Activated T-cell treated with anti-CD3 and anti-CD28 coated beads, Interleukin-2, amount 50 U/mL, for 4 hours (primary cell): Measurements from ENCODE around the gene AGRN. TPM values are rescaled to one million over a fixed set of nuclear protein-coding genes. Genes with fewer than 3 reads are reported as not detected.
A peak's percentile ranks its signal among the peaks of the same experiment; 100 is the strongest.
"Not testable (repeated sequence)": the region's sequence is repeated elsewhere in the genome, so short reads cannot be mapped to it uniquely, and the experiment has no call there.

Experiments used
- ATAC-seq, 2 donors: fragments of 200-7000 bp; cut with Tn5 transposase; one replicate each; pipeline ENCODE4 v1.10.0; 2021
- DNase-seq: peaks from one replicate; pipeline ENCODE4 v3.0.0-alpha.2; 2020
- H3K27me3 Mint-ChIP-seq: one replicate; pipeline ENCODE4 v1.8.0; 2021; ENCODE audit warnings: low read depth, mixed read lengths
- H3K36me3 Mint-ChIP-seq: one replicate; pipeline ENCODE4 v1.8.0; 2022; ENCODE audit warnings: mixed read lengths; ENCODE audit not compliant: insufficient read depth
- H3K4me1 Mint-ChIP-seq: one replicate; pipeline ENCODE4 v1.8.0; 2021; ENCODE audit warnings: low read depth, mixed read lengths
- H3K4me3 Mint-ChIP-seq: one replicate; pipeline ENCODE4 v1.8.0; 2021; ENCODE audit warnings: mild to moderate bottlenecking, moderate library complexity, mixed read lengths
- H3K9me3 Mint-ChIP-seq: one replicate; pipeline ENCODE4 v1.8.0; 2021; ENCODE audit warnings: mixed read lengths
- total RNA-seq, 3 donors: library from RNA; stranded (reverse); gene quantifications; one replicate each; pipeline ENCODE4 v1.2.1, GENCODE V29; 2021

Gene AGRN
- total RNA-seq, 3 donors from 2014 or later = 12.0 to 18.0 (median 15.2) TPM

DNA sequence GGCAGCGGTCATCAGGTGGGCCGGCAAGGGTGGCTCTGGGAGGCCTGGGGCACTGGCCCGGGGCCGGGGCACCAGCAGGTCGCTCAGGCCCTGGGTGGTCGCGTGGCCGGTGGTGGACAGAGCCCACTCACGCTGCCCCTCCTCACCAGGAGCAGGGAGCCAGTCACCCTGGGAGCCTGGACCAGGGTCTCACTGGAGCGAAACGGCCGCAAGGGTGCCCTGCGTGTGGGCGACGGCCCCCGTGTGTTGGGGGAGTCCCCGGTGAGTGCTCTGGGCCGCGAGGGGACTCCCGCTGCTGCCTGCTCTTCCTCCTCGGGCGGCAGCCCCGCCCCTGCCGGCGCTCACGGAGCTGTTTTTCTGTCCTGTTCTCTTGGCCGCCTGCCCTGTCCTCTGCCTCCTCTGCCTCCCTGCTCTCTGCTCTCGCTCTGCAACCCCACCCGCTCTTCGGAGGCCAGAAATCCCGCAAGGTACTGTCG lies 30.7 kb downstream of the AGRN start:
- Mint-ChIP-seq H3K4me3 (no peak overlapping the region), H3K27me3 (no peaks in the 10 kb centered on the region), H3K36me3 (no peaks in the 10 kb centered on the region), H3K4me1 (no peaks in the 10 kb centered on the region), H3K9me3 (no peaks in the 10 kb centered on the region)
- ATAC-seq = no peak
- no peak for DNase-seq

DNA sequence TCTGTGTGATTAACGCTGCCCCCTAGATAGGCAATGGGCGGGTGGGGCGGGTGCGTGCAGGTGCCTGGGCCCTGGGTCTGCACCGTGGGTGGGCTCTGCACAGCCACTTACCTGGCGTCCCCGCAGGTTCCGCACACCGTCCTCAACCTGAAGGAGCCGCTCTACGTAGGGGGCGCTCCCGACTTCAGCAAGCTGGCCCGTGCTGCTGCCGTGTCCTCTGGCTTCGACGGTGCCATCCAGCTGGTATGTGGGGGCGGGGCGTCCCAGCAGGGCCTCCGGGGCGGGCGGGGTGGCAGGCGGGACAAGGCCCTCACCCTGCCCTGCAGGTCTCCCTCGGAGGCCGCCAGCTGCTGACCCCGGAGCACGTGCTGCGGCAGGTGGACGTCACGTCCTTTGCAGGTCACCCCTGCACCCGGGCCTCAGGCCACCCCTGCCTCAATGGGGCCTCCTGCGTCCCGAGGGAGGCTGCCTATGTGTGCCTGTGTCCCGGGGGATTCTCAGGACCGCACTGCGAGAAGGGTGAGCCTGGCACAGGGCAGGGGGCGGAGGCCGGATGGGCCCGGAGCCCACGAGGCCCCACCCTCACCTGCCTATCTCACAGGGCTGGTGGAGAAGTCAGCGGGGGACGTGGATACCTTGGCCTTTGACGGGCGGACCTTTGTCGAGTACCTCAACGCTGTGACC lies 31.3 kb downstream of the AGRN start:
- DNase-seq = no peak
- Mint-ChIP-seq H3K27me3 (no peaks in the 10 kb centered on the region), H3K36me3 (no peaks in the 10 kb centered on the region), H3K4me3 (no peak overlapping the region), H3K9me3 (no peaks in the 10 kb centered on the region), H3K4me1 (no peaks in the 10 kb centered on the region)
- ATAC-seq = no peak

DNA sequence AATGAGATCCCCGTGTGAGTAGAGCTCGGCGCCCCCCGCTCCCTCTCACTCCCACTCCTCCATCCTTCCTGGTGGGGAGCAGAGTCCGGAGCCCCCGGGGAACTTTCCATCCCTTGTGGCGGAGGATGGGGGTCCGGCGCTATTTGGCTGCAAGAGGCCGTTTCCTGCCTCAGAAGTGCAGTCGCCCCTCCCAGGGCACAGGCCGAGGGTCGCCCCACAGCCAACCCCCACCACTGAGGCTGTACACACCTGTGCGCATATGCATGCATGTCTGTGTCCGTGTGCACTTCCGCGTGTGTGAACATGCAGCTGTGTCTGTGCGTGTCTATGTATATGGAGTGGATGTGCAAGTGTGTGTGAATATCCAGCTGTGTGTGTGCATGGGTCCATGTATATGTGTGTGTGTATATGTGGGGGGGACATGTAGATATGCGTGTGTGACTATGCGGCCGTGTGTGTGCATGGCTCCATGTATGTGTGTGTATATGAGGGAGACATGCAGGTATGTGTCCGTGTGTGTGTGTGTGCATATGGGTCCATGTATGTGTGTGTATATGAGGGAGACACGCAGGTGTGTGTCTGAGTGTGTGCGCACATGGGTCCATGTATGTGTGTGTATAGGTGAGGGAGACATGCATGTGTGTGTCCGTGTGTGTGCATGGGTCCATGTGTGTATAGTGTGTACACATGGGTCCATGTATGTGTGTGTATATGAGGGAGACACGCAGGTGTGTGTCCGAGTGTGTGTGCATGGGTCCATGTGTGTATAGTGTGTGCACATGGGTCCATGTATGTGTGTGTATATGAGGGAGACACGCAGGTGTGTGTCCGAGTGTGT lies 32.3 kb downstream of the AGRN start:
- DNase-seq (no peak), ATAC-seq (no peak)
- Mint-ChIP-seq H3K9me3 (no peaks in the 10 kb centered on the region), H3K4me3 (no peak overlapping the region), H3K27me3 (no peaks in the 10 kb centered on the region), H3K36me3 (no peaks in the 10 kb centered on the region), H3K4me1 (no peaks in the 10 kb centered on the region)

DNA sequence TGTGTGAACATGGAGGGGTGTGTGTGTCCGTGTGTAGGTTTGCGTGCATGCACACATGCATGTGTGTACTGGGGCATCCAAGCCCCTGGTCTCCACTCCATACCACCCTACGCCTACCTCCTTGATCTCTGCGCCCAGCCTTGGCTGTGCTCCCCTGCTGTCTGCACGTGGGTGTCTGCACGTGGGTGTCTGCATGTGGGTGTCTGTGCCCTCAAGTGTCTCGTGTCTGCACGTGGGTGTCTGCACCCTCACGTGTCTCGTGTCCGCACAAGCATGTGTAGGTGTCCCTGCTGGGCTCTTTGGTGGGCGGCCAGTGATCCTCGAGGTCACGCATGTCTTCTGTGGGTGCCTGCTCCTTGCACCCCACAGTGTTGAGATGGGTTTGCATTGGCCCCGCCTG lies 33.1 kb downstream of the AGRN start:
- Mint-ChIP-seq H3K4me1 (no peaks in the 10 kb centered on the region), H3K9me3 (no peaks in the 10 kb centered on the region), H3K27me3 (peaks cover 6% of the 10 kb centered on the region), H3K4me3 (no peak overlapping the region), H3K36me3 (no peaks in the 10 kb centered on the region)
- DNase-seq (no peak), ATAC-seq (no peak)

DNA sequence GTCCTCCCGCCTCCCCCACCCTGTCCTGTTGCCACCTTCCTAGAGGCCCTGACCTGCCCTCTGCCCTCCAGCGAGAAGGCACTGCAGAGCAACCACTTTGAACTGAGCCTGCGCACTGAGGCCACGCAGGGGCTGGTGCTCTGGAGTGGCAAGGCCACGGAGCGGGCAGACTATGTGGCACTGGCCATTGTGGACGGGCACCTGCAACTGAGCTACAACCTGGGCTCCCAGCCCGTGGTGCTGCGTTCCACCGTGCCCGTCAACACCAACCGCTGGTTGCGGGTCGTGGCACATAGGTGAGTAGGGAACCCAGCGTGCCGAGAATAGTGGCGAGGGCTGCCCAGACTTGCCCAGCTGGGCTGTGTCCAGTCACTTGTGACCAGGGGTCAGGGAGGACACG lies 33.8 kb downstream of the AGRN start:
- Mint-ChIP-seq H3K27me3 (peaks cover 13% of the 10 kb centered on the region), H3K9me3 (no peaks in the 10 kb centered on the region), H3K4me1 (no peaks in the 10 kb centered on the region), H3K4me3 (no peak overlapping the region), H3K36me3 (no peaks in the 10 kb centered on the region)
- DNase-seq (no peak), ATAC-seq (no peak)

DNA sequence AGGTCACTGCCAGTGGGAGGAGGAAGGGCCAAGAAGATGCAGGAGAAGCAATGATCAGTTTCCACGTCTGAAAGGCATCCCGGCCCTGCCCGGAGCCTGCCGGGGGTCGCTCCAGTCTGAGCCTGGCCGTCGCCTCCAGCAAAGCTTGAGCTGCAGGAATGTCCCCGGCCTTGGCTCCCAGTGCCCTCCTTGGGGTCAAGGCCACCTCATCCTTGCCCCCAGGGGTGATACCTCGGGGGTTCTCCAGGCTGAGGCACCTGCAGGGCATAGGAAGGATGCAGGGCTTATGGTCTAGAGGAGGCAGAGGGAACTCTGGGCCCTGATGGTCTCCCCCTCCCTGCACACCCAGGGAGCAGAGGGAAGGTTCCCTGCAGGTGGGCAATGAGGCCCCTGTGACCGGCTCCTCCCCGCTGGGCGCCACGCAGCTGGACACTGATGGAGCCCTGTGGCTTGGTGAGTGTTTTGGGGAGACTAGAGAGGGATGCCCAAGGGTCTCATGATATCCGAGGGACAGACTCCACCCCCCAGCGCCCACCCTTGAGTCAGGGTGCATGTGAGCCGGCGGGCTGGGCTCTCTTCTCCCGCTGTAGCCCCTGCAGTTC lies 34.3 kb downstream of the AGRN start:
- Mint-ChIP-seq H3K27me3 (peaks cover 14% of the 10 kb centered on the region), H3K4me3 (no peak overlapping the region), H3K4me1 (no peaks in the 10 kb centered on the region), H3K9me3 (no peaks in the 10 kb centered on the region), H3K36me3 (no peaks in the 10 kb centered on the region)
- ATAC-seq (no peak), DNase-seq (no peak)

DNA sequence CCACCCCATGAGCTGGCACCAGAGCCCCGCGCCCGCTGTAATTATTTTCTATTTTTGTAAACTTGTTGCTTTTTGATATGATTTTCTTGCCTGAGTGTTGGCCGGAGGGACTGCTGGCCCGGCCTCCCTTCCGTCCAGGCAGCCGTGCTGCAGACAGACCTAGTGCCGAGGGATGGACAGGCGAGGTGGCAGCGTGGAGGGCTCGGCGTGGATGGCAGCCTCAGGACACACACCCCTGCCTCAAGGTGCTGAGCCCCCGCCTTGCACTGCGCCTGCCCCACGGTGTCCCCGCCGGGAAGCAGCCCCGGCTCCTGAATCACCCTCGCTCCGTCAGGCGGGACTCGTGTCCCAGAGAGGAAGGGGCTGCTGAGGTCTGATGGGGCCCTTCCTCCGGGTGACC lies 35.1 kb downstream of the AGRN start:
- no peak overlapping the region for H3K4me3 Mint-ChIP-seq
- no peaks in the 10 kb centered on the region for H3K9me3 Mint-ChIP-seq
- no peaks in the 10 kb centered on the region for H3K36me3 Mint-ChIP-seq
- no peak for DNase-seq
- no peak for ATAC-seq
- peaks cover under 1% of the 10 kb centered on the region for H3K4me1 Mint-ChIP-seq
- H3K27me3 Mint-ChIP-seq = peaks cover 14% of the 10 kb centered on the region

DNA sequence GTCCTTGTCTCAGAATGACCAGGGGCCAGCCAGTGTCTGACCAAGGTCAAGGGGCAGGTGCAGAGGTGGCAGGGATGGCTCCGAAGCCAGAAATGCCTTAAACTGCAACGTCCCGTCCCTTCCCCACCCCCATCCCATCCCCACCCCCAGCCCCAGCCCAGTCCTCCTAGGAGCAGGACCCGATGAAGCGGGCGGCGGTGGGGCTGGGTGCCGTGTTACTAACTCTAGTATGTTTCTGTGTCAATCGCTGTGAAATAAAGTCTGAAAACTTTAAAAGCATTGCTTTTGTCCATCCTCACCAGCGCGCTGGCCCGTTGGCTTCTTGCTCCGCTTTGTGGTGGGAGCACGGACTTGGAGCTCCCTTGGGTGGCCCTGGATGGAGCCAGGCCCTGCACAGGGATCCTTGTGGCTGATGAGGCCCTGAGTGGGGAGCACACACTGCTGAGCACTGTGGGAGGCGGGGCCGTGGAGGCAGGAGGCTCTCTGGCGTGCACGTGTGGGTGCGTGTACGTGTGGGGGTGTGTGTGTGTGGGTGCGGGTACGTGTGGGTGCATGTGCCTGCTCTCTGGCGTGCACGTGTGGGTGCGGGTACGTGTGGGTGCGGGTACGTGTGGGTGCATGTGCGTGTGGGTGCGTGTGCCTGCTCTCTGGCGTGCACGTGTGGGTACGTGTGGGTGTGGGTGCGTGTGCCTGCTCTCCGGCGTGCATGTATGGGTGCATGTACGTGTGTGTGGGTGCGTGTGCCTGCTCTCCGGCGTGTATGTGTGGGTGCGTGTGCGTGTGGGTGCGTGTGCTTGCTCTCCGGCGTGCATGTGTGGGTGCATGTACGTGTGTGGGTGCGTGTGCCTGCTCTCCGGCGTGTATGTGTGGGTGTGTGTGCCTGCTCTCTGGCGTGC lies 36.2 kb downstream of the AGRN start:
- no peaks in the 10 kb centered on the region for H3K9me3 Mint-ChIP-seq
- ATAC-seq = no peak
- DNase-seq = no peak
- no peak overlapping the region for H3K4me3 Mint-ChIP-seq
- no peaks in the 10 kb centered on the region for H3K36me3 Mint-ChIP-seq
- H3K27me3 Mint-ChIP-seq = peaks cover 24% of the 10 kb centered on the region
- peaks cover 7% of the 10 kb centered on the region for H3K4me1 Mint-ChIP-seq

DNA sequence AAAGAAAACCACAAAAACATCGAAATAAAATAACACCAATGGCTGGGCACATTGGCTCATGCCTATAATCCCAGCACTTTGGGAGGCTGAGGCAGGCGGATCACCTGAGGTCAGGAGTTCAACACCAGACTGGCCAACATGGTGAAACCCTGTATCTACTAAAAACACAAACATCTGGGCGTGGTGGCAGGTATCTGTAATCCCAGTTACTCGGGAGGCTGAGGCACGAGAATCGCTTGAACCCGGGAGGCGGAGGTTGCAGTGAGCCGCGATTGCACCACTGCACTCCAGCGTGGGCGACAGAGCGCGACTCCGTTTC lies 37.8 kb downstream of the AGRN start:
- H3K4me1 Mint-ChIP-seq = peaks cover 13% of the 10 kb centered on the region
- peaks cover 24% of the 10 kb centered on the region for H3K27me3 Mint-ChIP-seq
- ATAC-seq, H3K36me3 Mint-ChIP-seq, DNase-seq, H3K9me3 Mint-ChIP-seq: not testable (repeated sequence)
- peak overlapping the region; percentile 53 for H3K4me3 Mint-ChIP-seq

DNA sequence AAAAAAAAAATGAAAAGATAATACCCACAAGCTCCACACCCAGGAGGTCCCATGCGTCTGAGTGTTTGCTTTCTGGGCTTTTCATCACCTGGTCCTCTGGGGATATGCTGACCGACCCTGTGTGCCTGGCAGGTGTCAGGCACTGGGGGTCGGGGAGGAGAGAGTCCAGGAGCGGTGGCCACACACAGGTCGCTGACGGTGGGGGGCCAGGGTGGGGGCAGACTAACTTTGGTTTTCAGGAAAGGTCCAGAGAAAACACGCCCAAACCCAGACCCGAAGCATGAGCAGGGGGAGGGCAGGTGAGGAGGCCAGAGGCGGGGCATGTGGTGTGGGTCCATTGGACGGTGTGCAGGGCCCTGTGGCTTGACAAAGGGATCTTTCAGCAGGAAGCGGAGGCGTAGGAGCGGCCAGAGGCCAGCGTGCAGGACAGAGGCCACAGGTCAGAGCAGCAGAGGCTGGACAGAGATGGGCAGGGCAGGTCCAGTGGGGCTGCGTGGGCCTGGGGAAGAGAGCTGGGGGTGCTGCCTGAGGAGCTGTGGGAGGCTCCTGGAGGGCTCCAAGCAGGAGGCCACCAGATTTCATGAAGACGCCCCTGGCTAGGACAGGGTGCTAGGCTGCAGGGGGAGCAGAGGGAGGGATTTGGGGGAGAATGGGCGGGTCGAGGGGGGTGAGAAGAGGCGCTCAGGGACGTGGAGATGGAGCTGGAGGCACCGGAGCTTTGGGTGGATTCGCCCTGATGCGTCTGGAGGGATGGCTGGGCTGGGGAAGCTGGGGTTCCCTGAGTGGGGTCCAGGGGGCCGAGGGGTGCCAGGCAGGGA lies 38.4 kb downstream of the AGRN start:
- Mint-ChIP-seq H3K4me3 (peak overlapping the region; percentile 69), H3K36me3 (no peaks in the 10 kb centered on the region), H3K9me3 (no peaks in the 10 kb centered on the region), H3K27me3 (peaks cover 24% of the 10 kb centered on the region), H3K4me1 (peaks cover 19% of the 10 kb centered on the region)
- DNase-seq (no peak), ATAC-seq (no peak)

DNA sequence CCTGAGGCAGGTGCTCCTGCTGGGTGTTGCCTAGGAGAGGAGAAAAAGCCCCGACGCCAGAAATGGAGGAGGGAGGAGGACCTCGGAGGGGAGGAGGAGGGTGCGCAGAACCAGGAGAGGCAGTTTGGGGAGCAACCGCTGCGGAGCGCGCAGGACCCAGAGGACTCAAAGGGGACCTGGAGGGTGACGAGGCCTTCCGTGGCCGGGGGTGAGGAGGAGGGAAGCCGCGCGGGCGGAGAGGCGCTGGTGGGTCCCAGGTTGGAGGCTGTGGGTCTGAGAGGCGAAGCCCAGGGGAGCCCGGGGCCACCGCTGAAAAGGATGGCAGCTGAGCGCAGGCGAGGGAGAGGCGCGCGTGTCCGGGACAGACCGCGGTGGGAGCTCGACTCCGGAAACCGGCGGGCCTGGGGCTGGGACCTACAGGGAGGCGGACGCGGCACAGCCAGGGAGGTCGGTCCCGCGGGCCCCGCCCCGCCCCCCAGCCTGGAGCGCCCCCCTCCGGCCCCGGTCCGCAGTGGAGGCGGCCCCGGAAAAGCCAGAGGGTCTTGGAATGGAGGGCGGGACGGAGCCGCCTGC lies 39.1 kb downstream of the AGRN start:
- Mint-ChIP-seq H3K9me3 (no peaks in the 10 kb centered on the region), H3K4me1 (peaks cover 19% of the 10 kb centered on the region), H3K4me3 (peak overlapping the region; percentile 69), H3K36me3 (no peaks in the 10 kb centered on the region), H3K27me3 (peaks cover 24% of the 10 kb centered on the region)
- DNase-seq (no peak), ATAC-seq (peak; percentile 27 to 39)

DNA sequence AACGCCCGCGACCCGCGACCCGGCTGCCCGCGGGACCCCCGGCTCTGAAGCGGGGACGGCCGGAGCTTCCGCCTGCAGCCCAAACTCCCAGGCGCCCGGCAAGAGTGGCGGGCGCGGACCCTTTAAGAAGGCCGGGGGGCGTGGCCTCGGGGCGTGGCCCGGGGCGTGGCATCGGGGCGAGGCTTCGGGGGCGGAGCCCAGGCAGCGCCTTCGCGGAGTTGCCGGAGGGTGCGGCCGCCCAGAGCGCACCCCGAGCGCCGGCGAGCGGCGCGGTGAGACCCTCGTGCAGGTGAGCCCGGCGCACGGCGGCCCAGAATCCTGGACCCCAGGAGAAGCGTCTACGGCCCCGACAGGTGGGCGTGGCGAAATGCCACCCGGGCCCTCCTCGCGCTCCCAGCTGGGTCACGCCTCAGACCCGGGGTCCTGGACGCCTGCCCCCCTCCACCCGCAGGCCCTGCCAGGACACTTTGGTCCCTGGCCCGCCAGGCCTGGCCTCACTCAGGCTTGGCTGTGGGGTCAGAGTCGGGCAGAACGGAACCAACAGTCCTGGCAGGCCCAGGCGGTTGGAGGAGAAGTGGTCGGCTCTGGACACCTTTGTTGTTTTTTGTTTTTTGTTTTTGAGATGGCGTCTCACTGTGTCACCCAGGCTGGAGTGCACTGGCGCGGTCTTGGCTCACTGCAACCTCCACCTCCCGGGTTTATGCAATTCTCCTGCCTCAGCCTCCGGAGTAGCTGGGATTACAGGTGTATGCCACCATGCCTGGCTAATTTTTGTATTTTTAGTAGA lies 39.8 kb downstream of the AGRN start:
- ATAC-seq (peak; percentile 75 to 78), DNase-seq (peak; percentile 94)
- Mint-ChIP-seq H3K36me3 (no peaks in the 10 kb centered on the region), H3K4me1 (peaks cover 24% of the 10 kb centered on the region), H3K27me3 (peaks cover 24% of the 10 kb centered on the region), H3K4me3 (peak overlapping the region; percentile 80), H3K9me3 (no peaks in the 10 kb centered on the region)
